B cell (primary cell): Measurements from ENCODE around the gene GPC4. TPM values are rescaled to one million over a fixed set of nuclear protein-coding genes. Genes with fewer than 3 reads are reported as not detected.

ENCODE experiments used
- ATAC-seq: fragments of 200-7000 bp; cut with Tn5 transposase; one replicate; pipeline ENCODE4 v1.10.0; 2021; ENCODE audit warnings: low read depth, mild to moderate bottlenecking, moderate number of reproducible peaks, moderate library complexity
- CTCF ChIA-PET: fragments of 350-600 bp; sonication (Branson Sonifier 250); formaldehyde crosslinking; loops from one replicate; lab custom pipeline; 2021; ENCODE audit warnings: antibody characterized with exemption, inconsistent platforms; lab: Charles Lee
- POLR2A ChIA-PET: fragments of 350-600 bp; sonication (Branson Sonifier 250); formaldehyde crosslinking; loops from one replicate; lab custom pipeline; 2021; ENCODE audit warnings: antibody characterized with exemption; lab: Charles Lee
- DNase-seq: peaks from one replicate; pipeline ENCODE4 v3.0.0; 2013
- H2AFZ ChIP-seq: 2 replicates; pipeline ENCODE4 v1.6.1; 2012; ENCODE audit warnings: mild to moderate bottlenecking, low read depth, low read length; ENCODE audit not compliant: insufficient read depth, poor library complexity, severe bottlenecking
- H3K27ac ChIP-seq, 2 donors: 1 replicate in 1 of 2; 2 replicates in 1 of 2; pipeline ENCODE4 v1.5.1; 2012 to 2013; ENCODE audit warnings: low read length in 2 of 2, mild to moderate bottlenecking in 2 of 2, moderate library complexity in 1 of 2
- H3K27me3 ChIP-seq, 4 experiments: fragments of 200-600 bp in 1 of 4; sonication (generic) in 1 of 4; replicated peaks in 1 of 4; 1 replicate in 2 of 4; 2 replicates in 2 of 4; pipeline versions ENCODE4 v1.6.1 to v1.7.0; 2013 to 2016; ENCODE audit warnings: low read length in 3 of 4, mild to moderate bottlenecking in 2 of 4, mixed read lengths in 1 of 4, moderate library complexity in 1 of 4; ENCODE audit not compliant: insufficient read depth in 4 of 4, control insufficient read depth in 3 of 4; ENCODE audit errors: control extremely low read depth in 1 of 4
- H3K36me3 ChIP-seq, 2 experiments: replicated peaks in 1 of 2; 1 replicate in 1 of 2; 2 replicates in 1 of 2; pipeline versions ENCODE4 v1.6.1 to v1.7.1; 2013; ENCODE audit warnings: low read length in 1 of 2; ENCODE audit not compliant: insufficient read depth in 2 of 2, control insufficient read depth in 1 of 2; ENCODE audit errors: control extremely low read depth in 1 of 2, extremely low read depth in 1 of 2
- H3K4me1 ChIP-seq, 2 donors: fragments of 200-600 bp in 1 of 2; sonication (generic) in 1 of 2; 1 replicate in 1 of 2; 2 replicates in 1 of 2; pipeline versions ENCODE4 v1.5.1 to v1.6.1; 2013 to 2017; ENCODE audit warnings: low read length in 2 of 2; ENCODE audit not compliant: control insufficient read depth in 2 of 2, insufficient read depth in 2 of 2
- H3K4me2 ChIP-seq: replicated peaks from 2 replicates; pipeline ENCODE3; 2012; ENCODE audit warnings: mild to moderate bottlenecking, low read depth, low read length; ENCODE audit not compliant: poor library complexity, severe bottlenecking
- H3K4me3 ChIP-seq, 5 experiments: fragments of 200-600 bp in 1 of 5; sonication (generic) in 1 of 5; 1 replicate in 3 of 5; 2 replicates in 2 of 5; pipeline versions ENCODE4 v1.5.1 to v1.7.0; 2011 to 2016; ENCODE audit warnings: low read length in 4 of 5, mild to moderate bottlenecking in 4 of 5, low read depth in 2 of 5, control low read depth in 1 of 5, moderate library complexity in 1 of 5; ENCODE audit not compliant: insufficient read depth in 1 of 5; ENCODE audit errors: control extremely low read depth in 1 of 5, extremely low read depth in 1 of 5
- H3K79me2 ChIP-seq: fragments of 200-600 bp; sonication (generic); one replicate; pipeline ENCODE4 v1.6.0; 2016; ENCODE audit warnings: low read length; ENCODE audit not compliant: control insufficient read depth, insufficient read depth
- H3K9ac ChIP-seq: fragments of 200-600 bp; sonication (generic); 2 replicates; pipeline ENCODE4 v1.6.1; 2017; ENCODE audit warnings: mild to moderate bottlenecking, low read length, moderate library complexity
- H3K9me3 ChIP-seq, 3 donors: one replicate each; pipeline versions ENCODE4 v1.6.1 to v1.7.1; 2013; ENCODE audit warnings: low read length in 2 of 3; ENCODE audit not compliant: control insufficient read depth in 2 of 3, insufficient read depth in 1 of 3; ENCODE audit errors: control extremely low read depth in 1 of 3
- H4K20me1 ChIP-seq: 2 replicates; pipeline ENCODE4 v1.6.0; 2012; ENCODE audit warnings: mild to moderate bottlenecking, low read length; ENCODE audit not compliant: insufficient read depth, control insufficient read depth, poor library complexity, severe bottlenecking
- H3K27ac Mint-ChIP-seq: one replicate; pipeline ENCODE4 v1.8.0; 2021; ENCODE audit warnings: mixed read lengths
- H3K27me3 Mint-ChIP-seq: one replicate; pipeline ENCODE4 v1.8.0; 2021; ENCODE audit warnings: mixed read lengths
- H3K4me1 Mint-ChIP-seq: one replicate; pipeline ENCODE4 v1.8.0; 2021; ENCODE audit warnings: mixed read lengths
- H3K4me3 Mint-ChIP-seq: one replicate; pipeline ENCODE4 v1.8.0; 2021; ENCODE audit warnings: mixed read lengths
- H3K9me3 Mint-ChIP-seq: one replicate; pipeline ENCODE4 v1.8.0; 2022; ENCODE audit warnings: mixed read lengths; ENCODE audit not compliant: insufficient read depth
- EZH2 ChIP-seq: IDR thresholded peaks from 2 replicates; pipeline ENCODE4 v1.6.1; 2012; ENCODE audit warnings: borderline replicate concordance, low read depth, mild to moderate bottlenecking, moderate library complexity, low read length; ENCODE audit not compliant: insufficient read depth, poor library complexity, severe bottlenecking
- WGBS: methylation state at CpG from one replicate; pipeline ENCODE4 v1.1.5; 2013; ENCODE audit warnings: missing lambda C conversion rate; ENCODE audit not compliant: insufficient coverage; 5-methylcytosine and 5-hydroxymethylcytosine counted together
- intact Hi-C: fragments of 100-400 bp; cut with micrococcal nuclease; formaldehyde crosslinking; loops from one replicate; pipeline ENCODE4 v1.10.0; 2022
- polyA plus RNA-seq: library from polyadenylated mRNA; depleted of rRNA; stranded (reverse); fragments of >200 nt; gene quantifications from 2 replicates; pipeline ENCODE4 v1.2.3, GENCODE V29; 2012
- total RNA-seq, 2 donors: library from RNA; stranded (reverse); fragments of 120-200 nt in 1 of 2; gene quantifications; 1 replicate in 1 of 2; 2 replicates in 1 of 2; pipeline versions ENCODE4 v1.2.3 to v1.2.4, GENCODE V29; 2013 to 2022
- TF ChIP-seq, protein P1 (sequence below): fragments of 200-600 bp; IDR thresholded peaks from one replicate; pipeline ENCODE4 v1.8.0; 2022; ENCODE audit warnings: antibody characterized with exemption, mild to moderate bottlenecking

Gene GPC4
- total and polyA plus RNA-seq, 2 donors (not counting 1 experiment from before 2014, with no cell fraction given), result 0.30 to 0.47 TPM

DNA sequence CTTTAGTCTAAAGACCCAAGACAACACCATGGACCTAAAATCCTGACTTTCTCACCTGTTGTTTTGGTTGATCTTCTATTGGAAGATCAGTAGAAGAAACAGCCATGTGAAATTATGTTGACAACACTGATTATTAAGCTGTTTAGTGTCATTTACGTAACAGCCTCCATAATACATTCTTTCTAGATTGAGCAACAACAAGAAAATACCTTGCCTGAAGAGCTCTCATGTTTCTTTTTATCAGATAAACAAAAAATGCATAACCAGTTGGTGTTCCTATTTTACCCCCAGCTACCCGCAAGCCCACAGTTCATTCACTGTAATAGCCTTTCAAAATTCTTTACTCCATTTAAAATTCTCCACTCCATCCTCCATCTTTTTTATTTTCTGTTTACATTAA is 20.5 kb downstream of the GPC4 start:
- no CpG with 5 or more reads among the region's 2 CpGs for WGBS
- ChIA-PET POLR2A (no interaction called here), CTCF (no interaction called here)
- Mint-ChIP-seq H3K27me3 (no peaks in the 10 kb centered on the region), H3K4me1 (no peaks in the 10 kb centered on the region), H3K4me3 (no peak overlapping the region), H3K27ac (no peak overlapping the region), H3K9me3 (no peaks in the 10 kb centered on the region)
- no peak overlapping the region for H3K27ac ChIP-seq
- ATAC-seq (no peak), DNase-seq (no peak)
- H3K4me1 ChIP-seq, result no peaks in the 10 kb centered on the region
- H3K9me3 ChIP-seq, result no peaks in the 10 kb centered on the region
- no peak overlapping the region for H3K4me2 ChIP-seq
- H3K36me3 ChIP-seq, result no peaks in the 10 kb centered on the region
- H3K4me3 ChIP-seq, result no peak overlapping the region
- intact Hi-C loops, result no loop called here
- H3K27me3 ChIP-seq, result no peaks in the 10 kb centered on the region
- H3K9ac ChIP-seq, result no peak overlapping the region
- no peaks in the 10 kb centered on the region for H4K20me1 ChIP-seq
- no peak overlapping the region for H2AFZ ChIP-seq
- no peaks in the 10 kb centered on the region for H3K79me2 ChIP-seq
- TF ChIP-seq EZH2, result no peak
- TF ChIP-seq, protein P1, sequence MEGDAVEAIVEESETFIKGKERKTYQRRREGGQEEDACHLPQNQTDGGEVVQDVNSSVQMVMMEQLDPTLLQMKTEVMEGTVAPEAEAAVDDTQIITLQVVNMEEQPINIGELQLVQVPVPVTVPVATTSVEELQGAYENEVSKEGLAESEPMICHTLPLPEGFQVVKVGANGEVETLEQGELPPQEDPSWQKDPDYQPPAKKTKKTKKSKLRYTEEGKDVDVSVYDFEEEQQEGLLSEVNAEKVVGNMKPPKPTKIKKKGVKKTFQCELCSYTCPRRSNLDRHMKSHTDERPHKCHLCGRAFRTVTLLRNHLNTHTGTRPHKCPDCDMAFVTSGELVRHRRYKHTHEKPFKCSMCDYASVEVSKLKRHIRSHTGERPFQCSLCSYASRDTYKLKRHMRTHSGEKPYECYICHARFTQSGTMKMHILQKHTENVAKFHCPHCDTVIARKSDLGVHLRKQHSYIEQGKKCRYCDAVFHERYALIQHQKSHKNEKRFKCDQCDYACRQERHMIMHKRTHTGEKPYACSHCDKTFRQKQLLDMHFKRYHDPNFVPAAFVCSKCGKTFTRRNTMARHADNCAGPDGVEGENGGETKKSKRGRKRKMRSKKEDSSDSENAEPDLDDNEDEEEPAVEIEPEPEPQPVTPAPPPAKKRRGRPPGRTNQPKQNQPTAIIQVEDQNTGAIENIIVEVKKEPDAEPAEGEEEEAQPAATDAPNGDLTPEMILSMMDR, result no peak

DNA sequence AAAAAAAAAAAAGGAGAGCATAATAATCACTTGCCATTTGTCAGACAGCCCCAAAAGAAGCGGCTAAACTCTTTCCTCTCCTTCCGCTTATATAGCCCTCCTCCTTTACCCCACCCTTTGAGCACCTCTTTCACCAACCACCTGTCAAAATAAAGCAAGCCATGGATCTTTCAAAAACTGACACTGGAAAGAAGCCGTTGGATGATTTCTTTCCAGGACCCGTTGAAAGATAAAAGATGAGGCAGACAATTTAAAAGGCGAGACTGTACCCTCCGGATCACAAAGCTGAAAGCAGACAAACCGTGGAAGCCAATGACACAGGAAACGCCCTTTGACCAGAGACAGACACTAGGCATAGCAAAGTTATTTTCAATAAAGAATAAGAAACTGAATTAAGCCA is 22.6 kb downstream of the GPC4 start:
- H3K4me2 ChIP-seq, result no peak overlapping the region
- no peak overlapping the region for H3K27ac ChIP-seq
- H3K27me3 ChIP-seq, result no peaks in the 10 kb centered on the region
- no peaks in the 10 kb centered on the region for H3K9me3 ChIP-seq
- Mint-ChIP-seq H3K4me3 (no peak overlapping the region), H3K4me1 (no peaks in the 10 kb centered on the region), H3K27me3 (peaks cover 4% of the 10 kb centered on the region), H3K9me3 (no peaks in the 10 kb centered on the region), H3K27ac (no peak overlapping the region)
- H3K36me3 ChIP-seq, result no peaks in the 10 kb centered on the region
- no peak for DNase-seq
- H2AFZ ChIP-seq, result no peak overlapping the region
- ATAC-seq, result no peak
- WGBS, result no CpG with 5 or more reads among the region's 8 CpGs
- H3K4me3 ChIP-seq, result no peak overlapping the region
- H3K79me2 ChIP-seq, result no peaks in the 10 kb centered on the region
- no peak overlapping the region for H3K9ac ChIP-seq
- no peaks in the 10 kb centered on the region for H3K4me1 ChIP-seq
- no peak for TF ChIP-seq EZH2
- TF ChIP-seq, protein P1, result no peak
- H4K20me1 ChIP-seq, result no peaks in the 10 kb centered on the region
- intact Hi-C loops, result no loop called here
- POLR2A ChIA-PET, result no interaction called here
- CTCF ChIA-PET, result no interaction called here
